Loucy (cell line): ENCODE data around the gene CEBPA.

Experiments used
- H2AFZ ChIP-seq: fragments of 200-600 bp; sonication (generic); 2 replicates; pipeline ENCODE4 v1.6.0; 2016; ENCODE audit warnings: antibody characterized with exemption, mild to moderate bottlenecking, low read length, moderate library complexity
- H3F3A ChIP-seq: fragments of 200-600 bp; 2 replicates; pipeline ENCODE4 v1.6.0; 2016; ENCODE audit warnings: antibody characterized with exemption, low read depth, mild to moderate bottlenecking
- H3K27me3 ChIP-seq: fragments of 200-600 bp; sonication (generic); 2 replicates; pipeline ENCODE4 v1.6.1; 2014; ENCODE audit warnings: low read length, mild to moderate bottlenecking; ENCODE audit not compliant: insufficient read depth, poor library complexity, severe bottlenecking
- H3K36me3 ChIP-seq: fragments of 200-600 bp; sonication (generic); 2 replicates; pipeline ENCODE4 v1.6.1; 2016; ENCODE audit warnings: low read length; ENCODE audit not compliant: insufficient read depth
- H3K4me1 ChIP-seq: fragments of 200-600 bp; sonication (generic); 2 replicates; pipeline ENCODE4 v1.5.1; 2014; ENCODE audit warnings: low read length, mild to moderate bottlenecking; ENCODE audit not compliant: insufficient read depth, poor library complexity, severe bottlenecking
- H3K4me2 ChIP-seq: fragments of 200-600 bp; sonication (generic); 2 replicates; pipeline ENCODE4 v1.6.0; 2014; ENCODE audit warnings: antibody characterized with exemption, low read length, low read depth, mild to moderate bottlenecking; ENCODE audit not compliant: poor library complexity, severe bottlenecking
- H3K4me3 ChIP-seq: fragments of 200-600 bp; sonication (generic); 2 replicates; pipeline ENCODE4 v1.5.1; 2014; ENCODE audit warnings: low read length, mild to moderate bottlenecking, mixed read lengths; ENCODE audit not compliant: poor library complexity, severe bottlenecking
- H3K79me2 ChIP-seq: fragments of 200-600 bp; sonication (generic); 2 replicates; pipeline ENCODE4 v1.6.1; 2014; ENCODE audit warnings: low read length; ENCODE audit not compliant: insufficient read depth
- H3K9ac ChIP-seq: fragments of 200-600 bp; sonication (generic); 2 replicates; pipeline ENCODE4 v1.6.0; 2014; ENCODE audit warnings: mild to moderate bottlenecking, low read depth, low read length, moderate library complexity; ENCODE audit not compliant: poor library complexity, severe bottlenecking
- H3K9me2 ChIP-seq: fragments of 200-600 bp; sonication (generic); replicated peaks from 2 replicates; pipeline ENCODE4 v1.6.1; 2016; ENCODE audit warnings: low read depth, low read length, mixed read lengths
- H3K9me3 ChIP-seq: fragments of 200-600 bp; sonication (generic); 2 replicates; pipeline ENCODE4 v1.6.1; 2014; ENCODE audit warnings: mild to moderate bottlenecking, antibody characterized with exemption, low read length, low read depth; ENCODE audit not compliant: insufficient read depth
- H4K20me1 ChIP-seq: fragments of 200-600 bp; sonication (generic); 2 replicates; pipeline ENCODE4 v1.6.0; 2014; ENCODE audit warnings: antibody characterized with exemption, low read length, mild to moderate bottlenecking; ENCODE audit not compliant: insufficient read depth, poor library complexity, severe bottlenecking
- EZH2phosphoT487 ChIP-seq: fragments of 200-600 bp; IDR thresholded peaks from 2 replicates; pipeline ENCODE4 v1.6.1; 2018; ENCODE audit warnings: antibody characterized with exemption, mild to moderate bottlenecking, moderate library complexity, borderline replicate concordance
- TF ChIP-seq, protein P1 (sequence below): fragments of 200-600 bp; sonication (generic); conservative IDR thresholded peaks from 2 replicates; pipeline ENCODE4 v1.5.1; 2014; ENCODE audit warnings: mild to moderate bottlenecking, antibody characterized with exemption, low read length

CEBPA gene

GRCh38 chr19:33333151-33333550 lies 30.8 kb upstream of the CEBPA start:
- Histone ChIP-seq H3K36me3 (no peaks in the 10 kb centered on the region), H3K9ac (no peak overlapping the region), H3K9me2 (no peaks in the 10 kb centered on the region), H4K20me1 (no peaks in the 10 kb centered on the region), H3K27me3 (no peaks in the 10 kb centered on the region), H3F3A (no peaks in the 10 kb centered on the region), H3K79me2 (no peaks in the 10 kb centered on the region), H3K9me3 (no peaks in the 10 kb centered on the region), H3K4me3 (no peak overlapping the region), H3K4me2 (no peak overlapping the region), H3K4me1 (no peaks in the 10 kb centered on the region), H2AFZ (no peak overlapping the region)
- TF ChIP-seq EZH2phosphoT487: no peak
- TF ChIP-seq, protein P1, sequence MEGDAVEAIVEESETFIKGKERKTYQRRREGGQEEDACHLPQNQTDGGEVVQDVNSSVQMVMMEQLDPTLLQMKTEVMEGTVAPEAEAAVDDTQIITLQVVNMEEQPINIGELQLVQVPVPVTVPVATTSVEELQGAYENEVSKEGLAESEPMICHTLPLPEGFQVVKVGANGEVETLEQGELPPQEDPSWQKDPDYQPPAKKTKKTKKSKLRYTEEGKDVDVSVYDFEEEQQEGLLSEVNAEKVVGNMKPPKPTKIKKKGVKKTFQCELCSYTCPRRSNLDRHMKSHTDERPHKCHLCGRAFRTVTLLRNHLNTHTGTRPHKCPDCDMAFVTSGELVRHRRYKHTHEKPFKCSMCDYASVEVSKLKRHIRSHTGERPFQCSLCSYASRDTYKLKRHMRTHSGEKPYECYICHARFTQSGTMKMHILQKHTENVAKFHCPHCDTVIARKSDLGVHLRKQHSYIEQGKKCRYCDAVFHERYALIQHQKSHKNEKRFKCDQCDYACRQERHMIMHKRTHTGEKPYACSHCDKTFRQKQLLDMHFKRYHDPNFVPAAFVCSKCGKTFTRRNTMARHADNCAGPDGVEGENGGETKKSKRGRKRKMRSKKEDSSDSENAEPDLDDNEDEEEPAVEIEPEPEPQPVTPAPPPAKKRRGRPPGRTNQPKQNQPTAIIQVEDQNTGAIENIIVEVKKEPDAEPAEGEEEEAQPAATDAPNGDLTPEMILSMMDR: no peak

GRCh38 chr19:33332248-33332647 lies 29.9 kb upstream of the CEBPA start:
- H3K4me2 ChIP-seq: no peak overlapping the region
- H4K20me1 ChIP-seq: no peaks in the 10 kb centered on the region
- TF ChIP-seq, protein P1: no peak
- no peak for TF ChIP-seq EZH2phosphoT487
- no peak overlapping the region for H3K9ac ChIP-seq
- H3K4me3 ChIP-seq: no peak overlapping the region
- no peak overlapping the region for H2AFZ ChIP-seq
- no peaks in the 10 kb centered on the region for H3K9me3 ChIP-seq
- no peaks in the 10 kb centered on the region for H3K4me1 ChIP-seq
- no peaks in the 10 kb centered on the region for H3K79me2 ChIP-seq
- H3F3A ChIP-seq: no peaks in the 10 kb centered on the region
- no peaks in the 10 kb centered on the region for H3K36me3 ChIP-seq
- no peaks in the 10 kb centered on the region for H3K27me3 ChIP-seq
- H3K9me2 ChIP-seq: no peaks in the 10 kb centered on the region

DNA sequence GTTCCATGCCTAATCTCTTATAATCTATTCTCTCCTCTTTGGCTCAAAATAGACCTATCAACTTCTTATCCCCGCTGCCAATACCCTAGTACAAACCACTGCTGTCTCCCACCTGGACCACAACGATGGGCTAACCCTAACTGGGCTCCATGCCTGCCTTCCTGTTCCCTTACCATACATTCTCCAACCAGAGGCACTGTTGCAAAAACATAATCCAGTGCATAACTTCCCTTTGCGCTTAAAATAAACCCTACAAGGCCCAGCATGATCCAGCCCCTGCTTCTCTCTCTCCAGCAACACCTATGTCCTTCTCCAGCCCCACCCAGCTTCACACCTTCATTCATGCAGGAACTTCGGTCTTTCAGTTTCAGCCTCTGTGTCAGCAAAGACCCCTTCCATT lies 27.4 kb upstream of the CEBPA start:
- Histone ChIP-seq H4K20me1 (no peaks in the 10 kb centered on the region), H3F3A (no peaks in the 10 kb centered on the region), H3K79me2 (no peaks in the 10 kb centered on the region), H3K4me2 (no peak overlapping the region), H3K36me3 (no peaks in the 10 kb centered on the region), H3K4me1 (no peaks in the 10 kb centered on the region), H3K9me3 (no peaks in the 10 kb centered on the region), H3K9me2 (no peaks in the 10 kb centered on the region), H2AFZ (no peak overlapping the region), H3K27me3 (no peaks in the 10 kb centered on the region), H3K4me3 (no peak overlapping the region), H3K9ac (no peak overlapping the region)
- TF ChIP-seq EZH2phosphoT487: no peak

- Histone ChIP-seq H3K27me3 (no peaks in the 10 kb centered on the region), H3K4me2 (no peak overlapping the region), H4K20me1 (no peaks in the 10 kb centered on the region), H2AFZ (no peak overlapping the region), H3K9me2 (no peaks in the 10 kb centered on the region), H3K36me3 (no peaks in the 10 kb centered on the region), H3K4me1 (no peaks in the 10 kb centered on the region), H3F3A (no peaks in the 10 kb centered on the region), H3K9ac (no peak overlapping the region), H3K79me2 (no peaks in the 10 kb centered on the region), H3K9me3 (no peaks in the 10 kb centered on the region), H3K4me3 (no peak overlapping the region)
- no peak for TF ChIP-seq EZH2phosphoT487
- TF ChIP-seq, protein P1: no peak
Observed at GRCh38 chr19:33329060-33329459, 26.7 kb upstream of the CEBPA start.
